Endothelial cell of umbilical vein (primary cell): ENCODE data around the gene IGSF3. TPM values are rescaled to one million over a fixed set of nuclear protein-coding genes. Genes with fewer than 3 reads are reported as not detected.

Source experiments
- BruUV-seq: library from RNA; stranded (reverse); fragments of 400-500 nt; replicated peaks from 2 replicates; lab custom pipeline; 2021; lab: Mats Ljungman, UMichigan
- CTCF ChIA-PET: fragments of 300-600, 350-600 bp; sonication (Branson Sonifier 250); formaldehyde crosslinking; loops from one replicate; lab custom pipeline; 2021; ENCODE audit warnings: antibody characterized with exemption, inconsistent platforms; lab: Charles Lee
- POLR2A ChIA-PET: fragments of 300-600, 350-600 bp; sonication (Branson Sonifier 250); formaldehyde crosslinking; loops from one replicate; lab custom pipeline; 2021; ENCODE audit warnings: antibody characterized with exemption, inconsistent platforms; lab: Charles Lee
- DNase-seq: peaks from one replicate; pipeline ENCODE4 v3.0.0-alpha.2; 2011; ENCODE audit warnings: low read depth, low spot score
- FAIRE-seq: peaks from 2 replicates; lab custom pipeline; 2011; peaks lifted over from hg19 to GRCh38; lab: Jason Lieb, UNC
- H2AFZ ChIP-seq: 2 replicates; pipeline ENCODE4 v1.6.0; 2012; ENCODE audit warnings: low read depth, low read length, control low read depth, inconsistent platforms
- H3K27ac ChIP-seq: 2 replicates; pipeline ENCODE4 v1.5.1; 2011; ENCODE audit warnings: low read depth, mild to moderate bottlenecking, control low read depth, low read length, moderate library complexity; ENCODE audit not compliant: insufficient read depth
- H3K27me3 ChIP-seq, 2 experiments: 2 replicates each; pipeline versions ENCODE4 v1.6.0 to v1.6.1; 2011; ENCODE audit warnings: low read length in 2 of 2, mixed read lengths in 1 of 2; ENCODE audit not compliant: control insufficient read depth in 2 of 2, insufficient read depth in 2 of 2
- H3K36me3 ChIP-seq, 2 experiments: 2 replicates in 1 of 2; 3 replicates in 1 of 2; pipeline ENCODE4 v1.5.1; 2011; ENCODE audit warnings: low read length in 2 of 2, mild to moderate bottlenecking in 1 of 2, moderate library complexity in 1 of 2; ENCODE audit not compliant: control insufficient read depth in 2 of 2, insufficient read depth in 2 of 2; ENCODE audit errors: extremely low read depth in 1 of 2
- H3K4me1 ChIP-seq: 3 replicates; pipeline ENCODE4 v1.5.1; 2011; ENCODE audit warnings: mild to moderate bottlenecking, low read length; ENCODE audit not compliant: control insufficient read depth, insufficient read depth; ENCODE audit errors: extremely low read depth
- H3K4me2 ChIP-seq: 2 replicates; pipeline ENCODE4 v1.6.1; 2011; ENCODE audit warnings: low read length, control low read depth, mixed read lengths; ENCODE audit not compliant: insufficient read depth
- H3K4me3 ChIP-seq, 3 experiments: fragments of 200-600 bp in 1 of 3; sonication (generic), shearing (Covaris generic) in 1 of 3; replicated peaks in 1 of 3; 2 replicates each; pipeline ENCODE4 v1.5.1; 2011 to 2016; ENCODE audit warnings: control low read depth in 3 of 3, low read length in 3 of 3, mild to moderate bottlenecking in 2 of 3, inconsistent platforms in 1 of 3, low read depth in 1 of 3, moderate library complexity in 1 of 3; ENCODE audit not compliant: insufficient read depth in 1 of 3
- H3K79me2 ChIP-seq: 2 replicates; pipeline ENCODE4 v1.6.0; 2012; ENCODE audit warnings: low read length, inconsistent platforms; ENCODE audit not compliant: control insufficient read depth, insufficient read depth
- H3K9ac ChIP-seq: replicated peaks from 2 replicates; pipeline ENCODE3; 2011; ENCODE audit warnings: low read length, control low read depth; ENCODE audit not compliant: insufficient read depth; ENCODE audit errors: extremely low read depth
- H3K9me1 ChIP-seq: replicated peaks from 3 replicates; pipeline ENCODE4 v1.6.0; 2011; ENCODE audit warnings: mild to moderate bottlenecking, low read length; ENCODE audit not compliant: control insufficient read depth, insufficient read depth; ENCODE audit errors: extremely low read depth
- H3K9me3 ChIP-seq: replicated peaks from 2 replicates; pipeline ENCODE4 v1.5.1; 2012; ENCODE audit warnings: low read length, inconsistent platforms; ENCODE audit not compliant: control insufficient read depth, insufficient read depth
- H4K20me1 ChIP-seq: replicated peaks from 2 replicates; pipeline ENCODE3; 2011; ENCODE audit warnings: mild to moderate bottlenecking, low read length; ENCODE audit not compliant: control insufficient read depth, insufficient read depth; ENCODE audit errors: extremely low read depth
- CTCF ChIP-seq, 2 donors: IDR thresholded peaks; 1 replicate in 1 of 2; 2 replicates in 1 of 2; pipeline ENCODE4 v1.5.1; 2011; ENCODE audit warnings: low read length in 2 of 2, mild to moderate bottlenecking in 2 of 2, moderate library complexity in 2 of 2, control low read depth in 1 of 2, inconsistent platforms in 1 of 2, low read depth in 1 of 2; ENCODE audit not compliant: insufficient read depth in 1 of 2; ENCODE audit errors: extremely low read depth in 1 of 2
- EZH2 ChIP-seq: IDR thresholded peaks from 2 replicates; pipeline ENCODE4 v1.6.1; 2012; ENCODE audit warnings: borderline replicate concordance, low read depth, mild to moderate bottlenecking, moderate library complexity, low read length, inconsistent platforms; ENCODE audit not compliant: severe bottlenecking
- FOS ChIP-seq: IDR thresholded peaks from 2 replicates; pipeline ENCODE4 v1.6.1; 2011; ENCODE audit warnings: mild to moderate bottlenecking, low read length, moderate library complexity, borderline replicate concordance; ENCODE audit not compliant: insufficient read depth
- GATA2 ChIP-seq: IDR thresholded peaks from 2 replicates; pipeline ENCODE4 v1.7.0; 2011; ENCODE audit warnings: low read depth, mild to moderate bottlenecking, moderate library complexity, mixed read lengths, low read length; ENCODE audit not compliant: insufficient read length, insufficient read depth
- JUN ChIP-seq: IDR thresholded peaks from 2 replicates; pipeline ENCODE4 v1.6.1; 2011; ENCODE audit warnings: borderline replicate concordance, low read depth; ENCODE audit not compliant: insufficient read length, insufficient read depth
- MYC ChIP-seq: IDR thresholded peaks from one replicate; pipeline ENCODE4 v1.6.1; 2011; ENCODE audit warnings: mild to moderate bottlenecking, low read depth, low read length
- POLR2A ChIP-seq: IDR thresholded peaks from 2 replicates; pipeline ENCODE4 v1.6.1; 2012; ENCODE audit warnings: low read depth, mild to moderate bottlenecking, control low read depth, low read length
- POLR2AphosphoS5 ChIP-seq: IDR thresholded peaks from 2 replicates; pipeline ENCODE4 v1.6.1; 2012; ENCODE audit warnings: low read depth, mild to moderate bottlenecking, control low read depth, low read length, moderate library complexity; ENCODE audit not compliant: insufficient read depth
- dilution Hi-C: fragments of 300-500 bp; cut with MboI; formaldehyde crosslinking; loops from one replicate; pipeline ENCODE4 v1.15.0; 2019; ENCODE audit warnings: low sequenced_read_pairs; ENCODE audit not compliant: extremely low pct_ligation_motif_present
- intact Hi-C: fragments of 100-400 bp; cut with micrococcal nuclease; formaldehyde crosslinking; loops from one replicate; pipeline ENCODE4 v1.10.0; 2022
- polyA plus RNA-seq, 4 experiments: library from polyadenylated mRNA; depleted of rRNA in 3 of 4; stranded (reverse) in 3 of 4; unstranded in 1 of 4; fragments of >200 nt; gene quantifications; 2 replicates each; pipeline versions ENCODE4 v1.2.1 to v1.2.3, GENCODE V29; 2011 to 2012; ENCODE audit warnings: missing spikeins in 1 of 4
- total RNA-seq: library from RNA; stranded (reverse); gene quantifications from 2 replicates; pipeline ENCODE4 v1.2.3, GENCODE V29; 2021
- TF ChIP-seq, protein P1 (sequence below): IDR thresholded peaks from 2 replicates; pipeline ENCODE4 v1.6.1; 2011; ENCODE audit not compliant: insufficient read depth, insufficient read length

The IGSF3 gene
- total and polyA plus RNA-seq, 2 donors (not counting 3 experiments of a cell fraction or from before 2014, with no cell fraction given) = 0.63 to 2.2 TPM

GRCh38 chr1:116716391-116716790, 48.9 kb upstream of the IGSF3 start:
- no peaks in the 10 kb centered on the region for H4K20me1 ChIP-seq
- intact Hi-C loops (no loop called here), dilution Hi-C loops (no loop called here)
- BruUV-seq = no TSS peak
- no peak overlapping the region for H3K27ac ChIP-seq
- no peaks in the 10 kb centered on the region for H3K27me3 ChIP-seq
- CTCF ChIA-PET = interaction anchor here (1.5 kb wide), 1 partner anchor 8 kb away, joined by 3 read pairs; no protein-coding TSS in a partner anchor
- no peaks in the 10 kb centered on the region for H3K36me3 ChIP-seq
- no peak overlapping the region for H3K4me2 ChIP-seq
- no peak overlapping the region for H3K4me3 ChIP-seq
- POLR2A ChIA-PET = no interaction called here
- H3K9ac ChIP-seq = no peak overlapping the region
- H3K79me2 ChIP-seq = no peaks in the 10 kb centered on the region
- no peak overlapping the region for H2AFZ ChIP-seq
- TF ChIP-seq MYC = no peak
- H3K9me1 ChIP-seq = no peaks in the 10 kb centered on the region
- FAIRE-seq (no peak), DNase-seq (no peak)
- H3K4me1 ChIP-seq = peaks cover 7% of the 10 kb centered on the region
- no peaks in the 10 kb centered on the region for H3K9me3 ChIP-seq

DNA sequence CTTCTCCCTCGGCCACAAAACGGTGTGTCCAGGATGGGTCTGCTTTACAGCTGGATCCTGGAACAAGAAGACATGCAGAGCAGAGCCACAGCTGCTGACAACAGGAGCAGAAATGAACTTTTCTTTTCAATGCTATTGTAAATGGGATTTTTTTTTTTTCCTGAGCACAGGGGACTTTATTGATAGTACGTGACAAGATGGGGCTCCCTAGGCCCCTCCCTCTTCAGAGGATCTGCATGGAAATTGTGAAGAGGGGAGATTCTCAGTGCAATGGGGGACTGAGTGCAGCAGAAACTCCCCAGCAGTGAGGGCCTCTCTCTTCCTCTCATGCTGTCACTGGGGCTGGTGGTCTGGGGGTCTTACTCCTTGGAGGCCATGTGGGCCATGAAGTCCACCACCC, 45.9 kb upstream of the IGSF3 start:
- no peak overlapping the region for H3K27ac ChIP-seq
- FAIRE-seq (no peak), DNase-seq (no peak)
- H3K9me1 ChIP-seq = no peaks in the 10 kb centered on the region
- CTCF ChIA-PET = no interaction called here
- no peaks in the 10 kb centered on the region for H4K20me1 ChIP-seq
- no peak for TF ChIP-seq POLR2A
- TF ChIP-seq CTCF (IDR thresholded peaks at IDR 0.05; ENCODE audit: extremely low read depth in 1 of 2, insufficient read depth in 1 of 2, low read depth in 1 of 2, low read length in 2 of 2) = no peak
- no peak for TF ChIP-seq FOS
- TF ChIP-seq, protein P1, sequence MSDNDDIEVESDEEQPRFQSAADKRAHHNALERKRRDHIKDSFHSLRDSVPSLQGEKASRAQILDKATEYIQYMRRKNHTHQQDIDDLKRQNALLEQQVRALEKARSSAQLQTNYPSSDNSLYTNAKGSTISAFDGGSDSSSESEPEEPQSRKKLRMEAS = no peak
- no peak for TF ChIP-seq POLR2AphosphoS5
- TF ChIP-seq EZH2 = no peak
- TF ChIP-seq GATA2 = no peak
- TF ChIP-seq MYC = no peak
- TF ChIP-seq JUN = no peak
- no peak overlapping the region for H3K4me3 ChIP-seq
- H3K4me1 ChIP-seq = no peaks in the 10 kb centered on the region
- no peak overlapping the region for H3K9ac ChIP-seq
- dilution Hi-C loops = no loop called here
- intact Hi-C loops = no loop called here
- H2AFZ ChIP-seq = no peak overlapping the region
- BruUV-seq = no TSS peak
- no peaks in the 10 kb centered on the region for H3K79me2 ChIP-seq
- no peaks in the 10 kb centered on the region for H3K9me3 ChIP-seq
- no peaks in the 10 kb centered on the region for H3K27me3 ChIP-seq
- no peak overlapping the region for H3K4me2 ChIP-seq
- no peaks in the 10 kb centered on the region for H3K36me3 ChIP-seq
- POLR2A ChIA-PET = no interaction called here
